ENCODE data around the gene TTBK2. TPM values are rescaled to one million over a fixed set of nuclear protein-coding genes. Genes with fewer than 3 reads are reported as not detected.
"Not testable (repeated sequence)": the region's sequence is repeated elsewhere in the genome, so short reads cannot be mapped to it uniquely, and the experiment has no call there.

The TTBK2 gene
- total RNA-seq, 4 donors from 2014 or later, result 6.0 to 16.2 (median 11.9) TPM

GRCh38 chr15:42915654-42916315 lies 4.8 kb downstream of the TTBK2 start:
- intact Hi-C loops (cut with DNase I; ENCODE audit: low total_unique reads), result no loop called here
- TF ChIP-seq POLR2A (IDR thresholded peaks at IDR 0.05), result no peak
- no peak for TF ChIP-seq CTCF (IDR thresholded peaks at IDR 0.05)
- H3K4me3 ChIP-seq (ENCODE audit: low read depth, poor library complexity, severe bottlenecking), result no peak overlapping the region
- DNase-seq (ENCODE audit: low spot score in 2 of 2), result no peak
- 84 to 85% methylated on average over 3 of the region's 3 CpGs for WGBS, 2 donors

GRCh38 chr15:42914728-42915497 lies 5.7 kb downstream of the TTBK2 start:
- no peak overlapping the region for H3K4me3 ChIP-seq (ENCODE audit: low read depth, poor library complexity, severe bottlenecking)
- 75 to 77% methylated on average over 5 of the region's 5 CpGs for WGBS, 2 donors
- intact Hi-C loops (cut with DNase I; ENCODE audit: low total_unique reads), result no loop called here
- no peak for DNase-seq (ENCODE audit: low spot score in 2 of 2)
- TF ChIP-seq POLR2A (IDR thresholded peaks at IDR 0.05) (no peak), CTCF (IDR thresholded peaks at IDR 0.05) (no peak)

GRCh38 chr15:42911058-42911592 lies 9.5 kb downstream of the TTBK2 start:
- TF ChIP-seq POLR2A (IDR thresholded peaks at IDR 0.05), result no peak
- TF ChIP-seq CTCF (IDR thresholded peaks at IDR 0.05), result no peak
- 79 to 83% methylated on average over 5 of the region's 5 CpGs for WGBS, 2 donors
- no peak overlapping the region for H3K4me3 ChIP-seq (ENCODE audit: low read depth, poor library complexity, severe bottlenecking)
- intact Hi-C loops (cut with DNase I; ENCODE audit: low total_unique reads), result no loop called here
- no peak for DNase-seq (ENCODE audit: low spot score in 2 of 2)

- no peak for DNase-seq (ENCODE audit: low spot score in 2 of 2)
- intact Hi-C loops (cut with DNase I; ENCODE audit: low total_unique reads), result no loop called here
- no peak for TF ChIP-seq POLR2A (IDR thresholded peaks at IDR 0.05)
- 72 to 74% methylated on average over 2 of the region's 2 CpGs for WGBS, 2 donors
- no peak overlapping the region for H3K4me3 ChIP-seq (ENCODE audit: low read depth, poor library complexity, severe bottlenecking)
Observed at GRCh38 chr15:42908538-42908937, 12.0 kb downstream of the TTBK2 start.

GRCh38 chr15:42903388-42904324 lies 16.9 kb downstream of the TTBK2 start:
- DNase-seq (ENCODE audit: low spot score in 2 of 2), result no peak
- WGBS, 2 donors, result 73 to 75% methylated on average over 5 of the region's 5 CpGs
- H3K4me3 ChIP-seq (ENCODE audit: low read depth, poor library complexity, severe bottlenecking), result no peak overlapping the region
- intact Hi-C loops (cut with DNase I; ENCODE audit: low total_unique reads), result no loop called here
- TF ChIP-seq CTCF (IDR thresholded peaks at IDR 0.05) (no peak), POLR2A (IDR thresholded peaks at IDR 0.05) (no peak)

- intact Hi-C loops (cut with DNase I; ENCODE audit: low total_unique reads); H3K4me3 ChIP-seq (ENCODE audit: low read depth, poor library complexity, severe bottlenecking); DNase-seq (ENCODE audit: low spot score in 2 of 2): not testable (repeated sequence)
- WGBS, 2 donors, result 95 to 100% methylated on average over 1 of the region's 1 CpG
Observed at GRCh38 chr15:42893911-42894310, 26.7 kb downstream of the TTBK2 start.
